ENCODE measurements around the gene PPT2. TPM values are rescaled to one million over a fixed set of nuclear protein-coding genes. Genes with fewer than 3 reads are reported as not detected.

The PPT2 gene
- polyA plus RNA-seq, 1 donor from 2014 or later = 330 TPM

- no peak overlapping the region for H2AFZ ChIP-seq (ENCODE audit: low read depth, low read length)
- H3K36me3 ChIP-seq (ENCODE audit: insufficient read depth, low read length) = no peaks in the 10 kb centered on the region
- no peaks in the 10 kb centered on the region for H3K9me2 ChIP-seq (ENCODE audit: insufficient read depth, low read length)
- no peak overlapping the region for H3K9ac ChIP-seq (ENCODE audit: low read length)
- no peak overlapping the region for H3K4me3 ChIP-seq (ENCODE audit: low read length)
- no peak overlapping the region for H3K4me2 ChIP-seq (ENCODE audit: low read length)
- H3K27ac ChIP-seq (ENCODE audit: low read length) = no peak overlapping the region
- H3F3A ChIP-seq (ENCODE audit: insufficient read depth, low read length, poor library complexity, severe bottlenecking) = no peaks in the 10 kb centered on the region
- H3K27me3 ChIP-seq (ENCODE audit: insufficient read depth, low read depth, low read length) = peaks cover 47% of the 10 kb centered on the region
- no peaks in the 10 kb centered on the region for H3K9me3 ChIP-seq (ENCODE audit: low read length)
- no peaks in the 10 kb centered on the region for H4K20me1 ChIP-seq (ENCODE audit: insufficient read depth)
- TF ChIP-seq, protein P1, sequence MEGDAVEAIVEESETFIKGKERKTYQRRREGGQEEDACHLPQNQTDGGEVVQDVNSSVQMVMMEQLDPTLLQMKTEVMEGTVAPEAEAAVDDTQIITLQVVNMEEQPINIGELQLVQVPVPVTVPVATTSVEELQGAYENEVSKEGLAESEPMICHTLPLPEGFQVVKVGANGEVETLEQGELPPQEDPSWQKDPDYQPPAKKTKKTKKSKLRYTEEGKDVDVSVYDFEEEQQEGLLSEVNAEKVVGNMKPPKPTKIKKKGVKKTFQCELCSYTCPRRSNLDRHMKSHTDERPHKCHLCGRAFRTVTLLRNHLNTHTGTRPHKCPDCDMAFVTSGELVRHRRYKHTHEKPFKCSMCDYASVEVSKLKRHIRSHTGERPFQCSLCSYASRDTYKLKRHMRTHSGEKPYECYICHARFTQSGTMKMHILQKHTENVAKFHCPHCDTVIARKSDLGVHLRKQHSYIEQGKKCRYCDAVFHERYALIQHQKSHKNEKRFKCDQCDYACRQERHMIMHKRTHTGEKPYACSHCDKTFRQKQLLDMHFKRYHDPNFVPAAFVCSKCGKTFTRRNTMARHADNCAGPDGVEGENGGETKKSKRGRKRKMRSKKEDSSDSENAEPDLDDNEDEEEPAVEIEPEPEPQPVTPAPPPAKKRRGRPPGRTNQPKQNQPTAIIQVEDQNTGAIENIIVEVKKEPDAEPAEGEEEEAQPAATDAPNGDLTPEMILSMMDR (IDR thresholded peaks at IDR 0.05; ENCODE audit: poor library complexity, severe bottlenecking) = no peak
- TF ChIP-seq REST (IDR thresholded peaks at IDR 0.05; ENCODE audit: borderline replicate concordance) = no peak
- no peak for TF ChIP-seq EP300 (conservative IDR thresholded peaks at IDR 0.05; ENCODE audit: poor library complexity, severe bottlenecking)
- no peak for TF ChIP-seq SMC3 (conservative IDR thresholded peaks at IDR 0.05; ENCODE audit: poor library complexity)
- no peak for TF ChIP-seq TAF1 (IDR thresholded peaks at IDR 0.05; ENCODE audit: low read depth)
- no peak for TF ChIP-seq MXI1 (conservative IDR thresholded peaks at IDR 0.05; ENCODE audit: poor library complexity, severe bottlenecking)
- TF ChIP-seq EZH2 (IDR thresholded peaks at IDR 0.05; ENCODE audit: borderline replicate concordance, insufficient read depth, low read length, poor library complexity, severe bottlenecking) = no peak
- no peak for TF ChIP-seq POLR2AphosphoS5 (IDR thresholded peaks at IDR 0.05)
- TF ChIP-seq RAD21 (conservative IDR thresholded peaks at IDR 0.05) = no peak
- no peaks in the 10 kb centered on the region for H3K79me2 ChIP-seq (replicated peaks; ENCODE audit: insufficient read depth, low read length)
Observed at GRCh38 chr6:32147401-32148132, 6.4 kb upstream of the PPT2 start.

- Histone ChIP-seq H3K4me3 (ENCODE audit: low read length) (no peak overlapping the region), H3K27me3 (ENCODE audit: insufficient read depth, low read depth, low read length) (peaks cover 47% of the 10 kb centered on the region), H3K9ac (ENCODE audit: low read length) (no peak overlapping the region), H3K27ac (ENCODE audit: low read length) (no peak overlapping the region), H2AFZ (ENCODE audit: low read depth, low read length) (no peak overlapping the region), H3K36me3 (ENCODE audit: insufficient read depth, low read length) (no peaks in the 10 kb centered on the region), H3K79me2 (replicated peaks; ENCODE audit: insufficient read depth, low read length) (no peaks in the 10 kb centered on the region), H4K20me1 (ENCODE audit: insufficient read depth) (no peaks in the 10 kb centered on the region), H3K9me2 (ENCODE audit: insufficient read depth, low read length) (no peaks in the 10 kb centered on the region), H3F3A (ENCODE audit: insufficient read depth, low read length, poor library complexity, severe bottlenecking) (no peaks in the 10 kb centered on the region), H3K4me2 (ENCODE audit: low read length) (no peak overlapping the region), H3K9me3 (ENCODE audit: low read length) (no peaks in the 10 kb centered on the region)
- no peak for TF ChIP-seq RAD21 (conservative IDR thresholded peaks at IDR 0.05)
- no peak for TF ChIP-seq POLR2AphosphoS5 (IDR thresholded peaks at IDR 0.05)
- no peak for TF ChIP-seq TAF1 (IDR thresholded peaks at IDR 0.05; ENCODE audit: low read depth)
Observed at GRCh38 chr6:32148289-32149091, 5.5 kb upstream of the PPT2 start.

All from neural cell (in vitro differentiated cells).